Upper lobe of left lung (tissue), 6 donors: ENCODE measurements around the gene HPRT1. TPM values are rescaled to one million over a fixed set of nuclear protein-coding genes. Genes with fewer than 3 reads are reported as not detected.
A peak's percentile ranks its signal among the peaks of the same experiment; 100 is the strongest.

Experiments used
- ATAC-seq, 2 donors: fragments of 200-7000 bp; cut with Tn5 transposase; one replicate each; pipeline ENCODE4 v1.9.1; 2022; ENCODE audit warnings: mild to moderate bottlenecking in 2 of 2, moderate library complexity in 2 of 2; ENCODE audit not compliant: low FRiP score in 2 of 2
- DNase-seq, 2 donors: peaks; one replicate each; pipeline ENCODE4 v3.0.0-alpha.2; 2019 to 2020
- H3K27ac ChIP-seq, 4 donors: fragments of 200-600 bp; sonication (generic); one replicate each; pipeline ENCODE4 v1.5.1; 2016 to 2019
- H3K27me3 ChIP-seq, 4 donors: fragments of 200-600 bp; sonication (generic); one replicate each; pipeline ENCODE4 v1.5.1; 2017 to 2019
- H3K36me3 ChIP-seq, 4 donors: fragments of 200-600 bp; sonication (generic); one replicate each; pipeline ENCODE4 v1.5.1; 2016 to 2019
- H3K4me1 ChIP-seq, 4 donors: fragments of 200-600 bp; sonication (generic); one replicate each; pipeline ENCODE4 v1.5.1; 2018 to 2019
- H3K4me3 ChIP-seq, 4 donors: fragments of 200-600 bp; sonication (generic); one replicate each; pipeline ENCODE4 v1.5.1; 2017 to 2019; ENCODE audit warnings: mild to moderate bottlenecking in 2 of 4, moderate library complexity in 1 of 4
- H3K9me3 ChIP-seq, 4 donors: fragments of 200-600 bp; sonication (generic); one replicate each; pipeline ENCODE4 v1.5.1; 2018 to 2019
- CTCF ChIP-seq, 6 experiments: fragments of 450-650 bp in 4 of 6; fragments of 200-600 bp in 2 of 6; sonication (generic) in 2 of 6; IDR thresholded peaks; one replicate each; pipeline ENCODE4 v1.5.1; 2016 to 2019; ENCODE audit warnings: antibody characterized with exemption in 6 of 6
- EP300 ChIP-seq, 4 donors: sonication (generic); formaldehyde crosslinking; IDR thresholded peaks; one replicate each; pipeline ENCODE4 v1.5.1; 2017; ENCODE audit warnings: antibody characterized with exemption in 4 of 4, control low read depth in 2 of 4
- POLR2A ChIP-seq, 4 donors: fragments of 450-650 bp; IDR thresholded peaks; one replicate each; pipeline ENCODE4 v1.5.1; 2016 to 2017; ENCODE audit warnings: antibody characterized with exemption in 4 of 4, mild to moderate bottlenecking in 2 of 4
- POLR2AphosphoS5 ChIP-seq, 2 donors: sonication (generic); formaldehyde crosslinking; IDR thresholded peaks; one replicate each; pipeline ENCODE4 v1.5.1; 2017; ENCODE audit warnings: antibody characterized with exemption in 2 of 2
- WGBS, 2 donors: methylation state at CpG; one replicate each; pipeline ENCODE4 v1.1.5; 2017 to 2018; 5-methylcytosine and 5-hydroxymethylcytosine counted together
- total RNA-seq, 6 donors: library from RNA; depleted of rRNA in 4 of 6; stranded (reverse); fragments of >200 nt in 4 of 6; gene quantifications; one replicate each; pipeline versions ENCODE4 v1.1.0 to v1.2.1, GENCODE V29; 2016 to 2021
- donor health status: DM: no; HTN: no; CAD: no; lungs with moderate emphysema.
- donor health status: DM: no; HTN: yes; CAD: no; lungs with severe emphysema.

Gene HPRT1, protein sequence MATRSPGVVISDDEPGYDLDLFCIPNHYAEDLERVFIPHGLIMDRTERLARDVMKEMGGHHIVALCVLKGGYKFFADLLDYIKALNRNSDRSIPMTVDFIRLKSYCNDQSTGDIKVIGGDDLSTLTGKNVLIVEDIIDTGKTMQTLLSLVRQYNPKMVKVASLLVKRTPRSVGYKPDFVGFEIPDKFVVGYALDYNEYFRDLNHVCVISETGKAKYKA
- total RNA-seq: 10 to 100 TPM in 4 of 6 donors, 1 to 10 TPM in 2; 4.4 to 17.2 (median 14.5) TPM

- Histone ChIP-seq H3K4me3 (peak within 1 kb of the TSS; percentile 44 to 77 (median 69)), H3K27me3 (no peaks in the 10 kb centered on the region), H3K4me1 (peaks cover 0 to 4% (median 2%) of the 10 kb centered on the region in 4 donors), H3K9me3 (no peaks in the 10 kb centered on the region), H3K27ac (peak within 1 kb of the TSS; percentile 77 to 87 (median 82)), H3K36me3 (no peaks in the 10 kb centered on the region)
- 43% methylated on average over 51 of the region's 85 CpGs; no CpG with 5 or more reads in 1 of the 2 donors for WGBS, 2 donors
- ATAC-seq (peak; percentile 94 to 100), DNase-seq (peak; percentile 90 to 95)
- TF ChIP-seq CTCF (IDR thresholded peaks at IDR 0.05) (no peak), POLR2A (IDR thresholded peaks at IDR 0.05) (peak in 2 of 4 donors; percentile 65 to 66), EP300 (IDR thresholded peaks at IDR 0.05) (no peak), POLR2AphosphoS5 (IDR thresholded peaks at IDR 0.05) (peak in 1 of 2 donors; percentile 33)
Observed at GRCh38 chrX:134460005-134460861, at the start of gene HPRT1. TSS of gene HPRT1 (plus strand) at chrX:134460165. CDS start at chrX:134460312, 147 bp downstream.

DNA sequence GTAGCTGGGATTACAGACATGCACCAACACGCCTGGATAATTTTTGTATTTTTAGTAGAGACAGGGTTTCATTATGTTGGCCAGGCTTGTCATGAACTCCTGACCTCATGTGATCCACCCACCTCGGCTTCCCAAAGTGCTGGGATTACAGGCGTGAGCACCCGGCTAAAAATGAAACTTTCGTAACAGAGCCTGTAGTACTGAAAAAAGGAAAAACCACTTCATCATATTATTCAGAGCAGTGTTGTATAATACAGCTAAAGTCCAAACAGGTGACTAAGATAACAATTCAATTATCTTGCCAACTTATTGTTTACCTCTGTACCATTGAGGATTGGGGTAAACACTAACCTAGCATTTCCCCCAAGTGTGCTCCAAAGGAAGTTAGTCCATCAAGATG is 43.9 kb upstream of the HPRT1 start:
- H3K4me3 ChIP-seq: no peak overlapping the region
- DNase-seq: no peak
- H3K4me1 ChIP-seq: no peaks in the 10 kb centered on the region
- no peak overlapping the region for H3K27ac ChIP-seq
- H3K36me3 ChIP-seq: peaks cover 0 to 27% (median 3%) of the 10 kb centered on the region in 4 donors
- H3K9me3 ChIP-seq: no peaks in the 10 kb centered on the region
- ATAC-seq: no peak
- 56 to 64% methylated on average over 5 of the region's 5 CpGs for WGBS, 2 donors
- no peak for TF ChIP-seq POLR2AphosphoS5 (IDR thresholded peaks at IDR 0.05)
- no peak for TF ChIP-seq CTCF (IDR thresholded peaks at IDR 0.05)
- TF ChIP-seq EP300 (IDR thresholded peaks at IDR 0.05): no peak
- TF ChIP-seq POLR2A (IDR thresholded peaks at IDR 0.05): no peak
- H3K27me3 ChIP-seq: no peaks in the 10 kb centered on the region

GRCh38 chrX:134418317-134419113 is 41.5 kb upstream of the HPRT1 start:
- 84 to 90% methylated on average over 8 of the region's 8 CpGs for WGBS, 2 donors
- ATAC-seq: no peak
- no peak for TF ChIP-seq EP300 (IDR thresholded peaks at IDR 0.05)
- TF ChIP-seq POLR2AphosphoS5 (IDR thresholded peaks at IDR 0.05): no peak
- no peak for TF ChIP-seq POLR2A (IDR thresholded peaks at IDR 0.05)
- TF ChIP-seq CTCF (IDR thresholded peaks at IDR 0.05): no peak

DNA sequence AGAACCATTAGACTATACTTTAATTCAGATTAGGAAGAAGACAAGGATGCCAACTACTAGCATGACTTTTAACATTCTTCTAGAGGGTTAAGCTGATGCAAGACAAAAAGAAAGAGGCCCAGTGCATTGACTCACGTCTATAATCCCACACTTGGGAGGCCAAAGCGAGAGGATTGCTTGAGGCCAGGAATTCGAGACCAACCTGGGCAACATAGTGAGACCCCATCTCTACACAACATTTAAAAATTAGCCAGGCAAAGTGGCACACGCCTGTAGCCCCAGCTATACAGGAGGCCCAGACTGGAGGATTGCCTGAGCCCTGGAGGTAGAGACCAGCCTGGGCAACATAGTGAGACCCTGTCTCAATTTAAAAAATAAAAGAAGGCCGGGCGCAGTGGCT is 40.2 kb upstream of the HPRT1 start:
- no peak for ATAC-seq
- H3K27ac ChIP-seq: no peak overlapping the region
- no peak overlapping the region for H3K4me3 ChIP-seq
- H3K9me3 ChIP-seq: no peaks in the 10 kb centered on the region
- H3K27me3 ChIP-seq: no peaks in the 10 kb centered on the region
- 86 to 98% methylated on average over 6 of the region's 6 CpGs for WGBS, 2 donors
- no peak for DNase-seq
- no peaks in the 10 kb centered on the region for H3K4me1 ChIP-seq
- TF ChIP-seq CTCF (IDR thresholded peaks at IDR 0.05) (no peak), EP300 (IDR thresholded peaks at IDR 0.05) (no peak), POLR2AphosphoS5 (IDR thresholded peaks at IDR 0.05) (no peak)
- peaks cover 0 to 16% (median 3%) of the 10 kb centered on the region in 4 donors for H3K36me3 ChIP-seq

More at GRCh38 chrX:134418317-134419113, 41.5 kb upstream of the HPRT1 start:
- Histone ChIP-seq H3K9me3 (no peaks in the 10 kb centered on the region), H3K4me3 (no peak overlapping the region), H3K36me3 (peaks cover 0 to 26% (median 3%) of the 10 kb centered on the region in 4 donors), H3K27ac (no peak overlapping the region), H3K27me3 (no peaks in the 10 kb centered on the region), H3K4me1 (no peaks in the 10 kb centered on the region)
- DNase-seq: no peak
